WTC11 (cell line): Measurements from ENCODE around the gene RECQL5.

Experiments used
- MXD4 ChIP-seq: fragments of 250-450 bp; sonication (Bioruptor Pico); IDR thresholded peaks from 2 replicates; pipeline ENCODE4 v1.8.0; 2021; ENCODE audit warnings: mild to moderate bottlenecking, moderate library complexity, borderline replicate concordance
- NFE2L1 ChIP-seq: sonication (generic); formaldehyde crosslinking; IDR thresholded peaks from 2 replicates; pipeline ENCODE4 v1.8.1; 2023; ENCODE audit warnings: missing genetic modification reagents
- TF ChIP-seq, protein P1 (sequence below): fragments of 200-600 bp; IDR thresholded peaks from 2 replicates; pipeline ENCODE4 v1.8.0; 2022; ENCODE audit warnings: antibody characterized with exemption

DNA sequence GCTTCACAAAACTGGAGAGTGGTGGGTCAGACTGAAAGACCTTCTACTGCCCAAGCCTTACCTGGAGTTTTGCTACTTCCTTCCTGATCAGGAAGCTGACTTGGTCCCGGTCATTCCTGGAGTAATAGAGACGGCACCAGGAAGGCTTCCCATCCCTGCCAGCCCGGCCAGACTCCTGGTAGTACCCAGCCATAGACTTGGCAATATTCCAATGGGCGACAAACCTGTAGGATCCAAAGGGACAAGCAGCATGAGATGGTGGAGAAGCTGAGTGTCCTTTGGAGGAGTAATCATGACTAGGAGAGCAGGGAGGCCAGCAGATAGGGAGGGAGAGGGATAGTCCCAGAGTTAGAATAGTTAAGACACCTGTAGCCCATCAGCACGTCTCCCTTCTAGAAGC lies 8.7 kb downstream of the RECQL5 start:
- TF ChIP-seq MXD4 (CRISPR knock-in tag) (no peak), NFE2L1 (no peak)
- TF ChIP-seq, protein P1, sequence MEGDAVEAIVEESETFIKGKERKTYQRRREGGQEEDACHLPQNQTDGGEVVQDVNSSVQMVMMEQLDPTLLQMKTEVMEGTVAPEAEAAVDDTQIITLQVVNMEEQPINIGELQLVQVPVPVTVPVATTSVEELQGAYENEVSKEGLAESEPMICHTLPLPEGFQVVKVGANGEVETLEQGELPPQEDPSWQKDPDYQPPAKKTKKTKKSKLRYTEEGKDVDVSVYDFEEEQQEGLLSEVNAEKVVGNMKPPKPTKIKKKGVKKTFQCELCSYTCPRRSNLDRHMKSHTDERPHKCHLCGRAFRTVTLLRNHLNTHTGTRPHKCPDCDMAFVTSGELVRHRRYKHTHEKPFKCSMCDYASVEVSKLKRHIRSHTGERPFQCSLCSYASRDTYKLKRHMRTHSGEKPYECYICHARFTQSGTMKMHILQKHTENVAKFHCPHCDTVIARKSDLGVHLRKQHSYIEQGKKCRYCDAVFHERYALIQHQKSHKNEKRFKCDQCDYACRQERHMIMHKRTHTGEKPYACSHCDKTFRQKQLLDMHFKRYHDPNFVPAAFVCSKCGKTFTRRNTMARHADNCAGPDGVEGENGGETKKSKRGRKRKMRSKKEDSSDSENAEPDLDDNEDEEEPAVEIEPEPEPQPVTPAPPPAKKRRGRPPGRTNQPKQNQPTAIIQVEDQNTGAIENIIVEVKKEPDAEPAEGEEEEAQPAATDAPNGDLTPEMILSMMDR, result no peak
